Activated naive CD4-positive, alpha-beta T cell treated with anti-CD3 and anti-CD28 coated beads for 36 hours (primary cell): Measurements from ENCODE around the gene TM4SF20. TPM values are rescaled to one million over a fixed set of nuclear protein-coding genes. Genes with fewer than 3 reads are reported as not detected.
"Not testable (repeated sequence)": the region's sequence is repeated elsewhere in the genome, so short reads cannot be mapped to it uniquely, and the experiment has no call there.

ENCODE experiments used
- CTCF ChIA-PET: fragments of 350-600 bp; sonication (Branson Sonifier 250); formaldehyde crosslinking; loops from one replicate; lab custom pipeline; 2021; ENCODE audit warnings: antibody characterized with exemption; lab: Charles Lee
- DNase-seq: peaks from one replicate; pipeline ENCODE4 v3.0.0-alpha.2; 2020
- H3K27ac Mint-ChIP-seq: one replicate; pipeline ENCODE4 v1.8.0; 2021; ENCODE audit warnings: mild to moderate bottlenecking, mixed read lengths
- H3K27me3 Mint-ChIP-seq: one replicate; pipeline ENCODE4 v1.8.0; 2021; ENCODE audit warnings: low read depth, mixed read lengths
- H3K36me3 Mint-ChIP-seq: one replicate; pipeline ENCODE4 v1.8.0; 2021; ENCODE audit warnings: low read depth, mixed read lengths
- H3K4me1 Mint-ChIP-seq: one replicate; pipeline ENCODE4 v1.8.0; 2021; ENCODE audit warnings: low read depth, mixed read lengths
- H3K4me3 Mint-ChIP-seq: one replicate; pipeline ENCODE4 v1.8.0; 2021; ENCODE audit warnings: mild to moderate bottlenecking, moderate library complexity, mixed read lengths
- H3K9me3 Mint-ChIP-seq: one replicate; pipeline ENCODE4 v1.8.0; 2021; ENCODE audit warnings: mixed read lengths
- intact Hi-C: fragments of 100-400 bp; cut with micrococcal nuclease; formaldehyde crosslinking; loops from one replicate; pipeline ENCODE4 v1.15.1; 2023
- total RNA-seq, 2 experiments: library from RNA; stranded (reverse); gene quantifications; one replicate each; pipeline ENCODE4 v1.2.3, GENCODE V29; 2021

TM4SF20 gene
- total RNA-seq, 2 experiments from 2014 or later: not detected

DNA sequence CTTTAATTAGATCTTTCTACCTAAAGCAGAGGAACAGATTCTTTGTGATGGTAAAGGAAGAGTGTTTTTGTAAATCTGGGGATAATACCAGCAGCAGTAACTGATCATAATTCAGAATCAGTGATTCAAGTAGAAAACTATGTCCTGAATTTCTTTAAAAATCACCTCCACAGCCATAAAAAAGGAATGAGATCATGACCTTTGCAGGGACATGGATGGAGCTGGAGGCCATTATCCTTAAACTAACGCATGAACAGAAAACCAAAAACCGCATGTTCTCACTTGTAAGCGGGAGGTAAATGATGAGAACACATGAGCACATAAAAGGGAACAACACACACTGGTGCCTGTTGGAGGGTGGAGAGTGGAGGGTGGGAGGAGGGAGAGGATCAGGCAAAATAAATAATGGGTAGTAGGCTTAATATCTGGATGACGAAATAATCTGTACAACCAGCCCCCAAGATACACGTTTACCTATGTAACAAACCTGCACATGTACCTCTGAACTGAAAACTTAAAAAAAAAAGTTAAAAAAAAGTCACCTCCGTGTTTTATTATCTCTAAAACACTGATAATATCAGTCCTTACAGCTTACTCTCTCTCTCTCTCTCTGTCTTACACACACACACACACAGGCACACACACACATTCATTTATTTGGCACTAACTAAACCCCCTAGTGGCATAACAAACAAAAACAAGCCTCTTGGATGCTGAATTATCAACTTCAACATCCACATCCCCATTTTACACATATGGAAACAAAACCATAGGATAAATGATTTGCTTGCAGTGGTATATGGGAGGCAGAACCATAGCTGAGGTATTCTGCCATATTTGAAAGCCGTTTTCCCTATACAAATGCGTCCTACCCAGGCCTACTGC lies 1.4 kb downstream of the TM4SF20 start:
- peaks cover 3% of the 10 kb centered on the region for H3K36me3 Mint-ChIP-seq
- no peak overlapping the region for H3K4me3 Mint-ChIP-seq
- H3K27me3 Mint-ChIP-seq: no peaks in the 10 kb centered on the region
- H3K9me3 Mint-ChIP-seq: peaks cover 10% of the 10 kb centered on the region
- H3K27ac Mint-ChIP-seq: no peak overlapping the region
- intact Hi-C loops: no loop called here
- CTCF ChIA-PET: interaction anchor here (0.6 to 1.8 kb wide), 6 partner anchors 9 to 388 kb away, joined by 3 to 8 read pairs (median 4); no protein-coding TSS in a partner anchor
- no peak for DNase-seq
- H3K4me1 Mint-ChIP-seq: peaks cover 21% of the 10 kb centered on the region

DNA sequence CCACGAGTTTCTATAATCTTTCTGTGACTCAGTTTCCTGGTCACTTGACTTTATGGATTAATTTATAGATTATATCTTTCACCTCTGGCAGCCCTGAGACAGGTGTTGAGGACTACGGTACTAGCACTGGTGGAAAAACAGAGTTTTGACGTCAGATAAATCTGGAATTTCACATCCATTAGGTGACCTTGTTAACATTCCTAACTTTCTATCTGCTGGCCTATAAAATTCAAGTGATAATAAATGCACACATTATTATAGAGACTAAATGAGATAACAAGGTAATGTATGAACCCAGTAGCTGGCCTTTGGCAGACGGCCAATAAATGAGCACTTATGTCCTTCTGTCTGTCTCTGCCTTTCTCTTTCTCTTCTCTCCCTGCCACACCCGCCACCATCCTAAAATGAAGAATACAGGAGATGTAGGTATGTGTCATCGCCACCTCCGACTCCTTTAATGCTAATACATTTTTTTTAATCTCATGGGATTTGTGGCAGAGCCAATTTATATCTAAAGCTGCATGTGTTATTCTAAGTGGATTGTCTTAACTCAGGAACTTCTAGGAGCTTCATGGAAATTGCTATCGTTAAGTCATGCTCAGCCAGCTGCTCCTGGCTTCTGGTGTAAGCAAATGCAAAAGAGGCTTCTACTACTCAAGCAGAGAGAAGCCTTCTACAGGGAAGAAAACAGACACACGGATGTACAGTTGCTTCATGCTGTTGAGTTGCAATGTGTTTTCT lies 2.3 kb downstream of the TM4SF20 start:
- Mint-ChIP-seq H3K27me3 (no peaks in the 10 kb centered on the region), H3K4me1 (peaks cover 12% of the 10 kb centered on the region), H3K36me3 (no peaks in the 10 kb centered on the region), H3K4me3 (no peak overlapping the region), H3K27ac (no peak overlapping the region), H3K9me3 (peaks cover 4% of the 10 kb centered on the region)
- intact Hi-C loops: loop anchor here (1.0 kb wide), 1 partner anchor 16 kb away; no protein-coding TSS in a partner anchor
- no peak for DNase-seq
- CTCF ChIA-PET: interaction anchor here (0.8 to 1.8 kb wide), 2 partner anchors 10 to 47 kb away, joined by 4 to 8 read pairs; no protein-coding TSS in a partner anchor

DNA sequence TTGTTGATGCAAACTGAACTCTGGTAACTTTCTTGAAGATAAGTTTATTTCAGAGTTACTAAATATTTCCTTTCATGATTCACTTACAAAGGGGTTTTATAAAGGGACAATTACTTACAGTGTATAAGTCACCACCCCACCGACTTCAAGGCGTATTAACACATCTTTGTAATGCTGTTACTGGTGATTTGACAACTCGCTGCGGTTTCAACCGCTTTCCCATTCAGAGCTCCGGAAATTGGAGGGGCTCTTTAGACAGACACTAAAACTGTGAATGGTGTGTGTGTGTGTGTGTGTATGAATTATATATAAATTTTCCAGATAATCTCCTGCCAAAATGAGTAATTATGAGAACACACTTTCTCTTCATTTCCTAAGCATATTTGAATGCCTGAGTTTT lies 4.9 kb downstream of the TM4SF20 start:
- peak; percentile 76 for DNase-seq
- Mint-ChIP-seq H3K27ac (peak overlapping the region; percentile 73), H3K27me3 (no peaks in the 10 kb centered on the region), H3K9me3 (no peaks in the 10 kb centered on the region), H3K36me3 (no peaks in the 10 kb centered on the region), H3K4me3 (no peak overlapping the region), H3K4me1 (peaks cover 19% of the 10 kb centered on the region)
- intact Hi-C loops: loop anchor here (1.0 to 5.0 kb wide), 6 partner anchors 8 to 542 kb away; partner anchors contain the start of gene MFF
- CTCF ChIA-PET: interaction anchor here (0.8 kb wide), 1 partner anchor 303 kb away, joined by 3 read pairs; no protein-coding TSS in a partner anchor

DNA sequence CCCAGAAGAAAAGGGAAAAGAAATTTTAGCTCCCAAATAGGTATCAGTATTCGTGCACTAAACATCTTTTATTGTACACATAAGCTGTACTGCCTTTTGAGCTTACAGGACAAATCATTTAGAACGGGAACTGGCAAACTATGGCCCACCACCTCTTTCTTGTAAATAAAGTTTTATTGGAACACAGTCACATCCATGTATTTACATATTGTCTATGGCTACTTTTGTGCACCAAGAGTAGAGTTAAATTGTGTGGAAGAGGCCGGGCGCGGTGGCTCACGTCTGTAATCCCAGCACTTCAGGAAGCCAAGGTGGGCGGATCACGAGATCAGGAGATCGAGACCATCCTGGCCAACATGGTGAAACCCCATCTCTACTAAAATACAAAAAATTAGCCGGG lies 5.7 kb downstream of the TM4SF20 start:
- Mint-ChIP-seq H3K27ac (peak overlapping the region; percentile 25), H3K4me3 (no peak overlapping the region), H3K4me1 (peaks cover 22% of the 10 kb centered on the region), H3K27me3 (no peaks in the 10 kb centered on the region), H3K9me3 (no peaks in the 10 kb centered on the region), H3K36me3 (no peaks in the 10 kb centered on the region)
- DNase-seq: no peak
- intact Hi-C loops: loop anchor here (2.0 to 5.0 kb wide), 2 partner anchors 445 to 541 kb away; no protein-coding TSS in a partner anchor
- CTCF ChIA-PET: interaction anchor here (1.8 kb wide), 1 partner anchor 9 kb away, joined by 5 read pairs; no protein-coding TSS in a partner anchor

DNA sequence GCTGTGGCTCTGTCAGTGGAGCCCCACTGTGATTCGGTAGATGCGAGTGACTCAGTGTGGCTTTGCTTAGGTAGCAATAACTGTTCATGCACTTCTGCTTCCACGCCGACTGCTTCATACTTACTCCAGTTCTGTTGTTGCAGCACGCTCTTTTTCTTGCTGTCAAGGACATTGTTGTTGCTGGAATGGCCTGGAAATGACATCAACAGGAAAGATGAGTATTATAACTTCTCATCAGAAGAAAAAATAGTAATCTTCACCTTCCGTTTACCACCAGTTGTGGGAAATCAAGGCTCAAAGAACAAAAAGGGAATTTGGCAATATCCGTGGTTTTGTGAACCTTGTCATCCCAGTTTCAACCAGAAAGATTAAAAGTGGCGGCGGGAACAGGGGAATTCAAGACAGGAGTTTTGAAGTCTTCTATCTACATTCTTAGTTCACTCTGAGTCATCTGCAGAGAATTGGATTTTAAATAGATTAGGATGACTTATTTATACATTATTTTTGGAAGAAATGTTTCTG lies 8.3 kb downstream of the TM4SF20 start:
- CTCF ChIA-PET: no interaction called here
- DNase-seq: peak; percentile 44
- Mint-ChIP-seq H3K27me3 (no peaks in the 10 kb centered on the region), H3K36me3 (no peaks in the 10 kb centered on the region), H3K4me1 (peaks cover 25% of the 10 kb centered on the region), H3K27ac (peak overlapping the region; percentile 22), H3K9me3 (no peaks in the 10 kb centered on the region), H3K4me3 (no peak overlapping the region)
- intact Hi-C loops: loop anchor here (5.0 kb wide), 1 partner anchor 539 kb away; no protein-coding TSS in a partner anchor

DNA sequence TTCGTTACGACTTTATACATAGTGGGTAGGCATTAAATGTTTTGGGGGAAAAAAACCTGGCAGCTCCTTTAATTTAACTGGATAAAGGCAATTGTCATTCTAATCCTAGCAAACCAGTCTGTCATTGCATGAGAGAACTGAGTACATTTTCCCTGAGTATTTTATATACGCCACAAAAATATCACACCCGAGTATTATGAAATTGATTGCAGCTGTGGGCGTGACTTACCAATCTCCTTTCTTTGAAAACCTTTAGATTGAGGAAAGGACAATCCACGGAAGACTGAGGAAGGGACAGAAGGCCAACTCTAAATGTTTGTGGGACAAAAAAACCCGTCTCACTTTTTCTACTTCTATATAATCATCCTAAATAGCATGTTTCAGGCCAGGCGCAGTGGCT lies 9.0 kb downstream of the TM4SF20 start:
- intact Hi-C loops: loop anchor here (5.0 kb wide), 1 partner anchor 538 kb away; no protein-coding TSS in a partner anchor
- no peak overlapping the region for H3K4me3 Mint-ChIP-seq
- no peaks in the 10 kb centered on the region for H3K36me3 Mint-ChIP-seq
- H3K9me3 Mint-ChIP-seq: no peaks in the 10 kb centered on the region
- DNase-seq: no peak
- H3K27ac Mint-ChIP-seq: peak overlapping the region; percentile 22
- H3K4me1 Mint-ChIP-seq: peaks cover 25% of the 10 kb centered on the region
- CTCF ChIA-PET: no interaction called here
- no peaks in the 10 kb centered on the region for H3K27me3 Mint-ChIP-seq

DNA sequence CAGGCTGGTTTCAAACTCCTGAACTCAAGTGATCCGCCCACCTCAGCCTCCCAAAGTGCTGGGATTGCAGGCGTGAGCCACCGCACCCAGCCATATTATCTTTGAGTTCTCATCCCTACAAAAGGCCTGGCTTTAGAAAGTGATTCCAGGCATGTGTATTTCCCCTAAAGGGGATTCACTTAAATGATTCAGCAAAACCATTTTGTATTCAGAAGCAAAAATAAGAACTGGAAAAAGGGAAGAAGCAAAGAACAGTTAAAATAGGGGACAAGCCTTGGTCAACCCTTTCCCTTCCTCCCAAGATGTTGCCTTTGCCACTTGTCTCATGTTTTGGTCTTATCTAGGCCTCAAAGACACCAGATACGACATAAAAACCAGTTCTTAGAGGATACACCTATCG lies 10.5 kb downstream of the TM4SF20 start:
- Mint-ChIP-seq H3K4me3 (no peak overlapping the region), H3K9me3 (no peaks in the 10 kb centered on the region), H3K36me3 (no peaks in the 10 kb centered on the region), H3K27ac (no peak overlapping the region), H3K27me3 (no peaks in the 10 kb centered on the region), H3K4me1 (peaks cover 22% of the 10 kb centered on the region)
- intact Hi-C loops: no loop called here
- DNase-seq: no peak
- CTCF ChIA-PET: no interaction called here

DNA sequence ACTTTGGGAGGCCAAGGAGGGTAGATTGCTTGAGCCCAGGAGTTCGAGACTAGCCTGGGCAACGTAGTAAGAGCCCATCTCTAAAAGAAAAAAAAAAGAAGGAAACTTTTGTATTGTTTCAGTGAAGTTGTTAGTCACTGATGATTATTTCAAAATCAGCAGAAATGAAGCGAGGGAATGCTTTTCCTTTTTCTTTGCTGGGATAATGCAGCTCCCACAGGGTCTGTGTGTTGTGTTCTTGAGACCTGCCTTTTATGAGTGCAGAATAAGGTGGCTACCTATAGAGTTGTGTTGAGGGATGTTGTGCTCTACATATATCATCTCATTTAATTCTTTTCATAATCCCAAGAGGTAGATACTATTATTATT lies 11.7 kb downstream of the TM4SF20 start:
- CTCF ChIA-PET: interaction anchor here (0.6 kb wide), 1 partner anchor 57 kb away, joined by 3 read pairs; no protein-coding TSS in a partner anchor
- H3K9me3 Mint-ChIP-seq: no peaks in the 10 kb centered on the region

DNA sequence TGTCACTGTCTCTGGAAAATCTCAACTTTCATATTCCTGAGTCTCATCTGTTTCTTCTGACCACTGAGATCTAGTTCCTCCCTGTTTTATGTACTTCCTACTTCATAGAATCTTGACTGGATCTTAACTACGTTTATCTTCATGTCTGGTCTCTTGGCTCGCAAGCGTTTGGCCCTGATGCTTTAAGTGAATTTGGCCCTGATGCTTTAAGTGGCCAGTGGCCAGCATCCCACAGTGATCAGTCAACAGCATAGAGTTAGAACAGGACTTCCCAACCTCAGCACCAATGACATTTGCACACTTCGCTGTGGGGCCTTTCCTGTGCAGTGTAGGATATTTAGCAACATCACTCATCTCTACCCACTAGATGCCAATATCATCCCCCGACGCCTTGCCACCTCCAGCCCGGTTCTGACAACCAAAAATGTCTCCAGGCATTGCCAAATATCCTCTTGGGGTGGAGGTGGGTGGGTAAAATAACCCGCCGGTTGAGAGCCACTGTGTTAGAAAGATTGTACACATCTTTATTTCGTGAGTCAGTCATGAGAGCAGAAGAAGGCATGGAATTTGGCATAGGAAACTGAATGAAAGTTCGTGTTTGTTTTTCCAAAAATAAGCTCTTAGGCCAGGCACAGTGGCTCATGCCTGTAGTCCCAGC lies 12.2 kb downstream of the TM4SF20 start:
- Mint-ChIP-seq H3K36me3 (no peaks in the 10 kb centered on the region), H3K4me1 (peaks cover 20% of the 10 kb centered on the region), H3K9me3 (no peaks in the 10 kb centered on the region), H3K27me3 (no peaks in the 10 kb centered on the region), H3K4me3 (no peak overlapping the region), H3K27ac (no peak overlapping the region)
- intact Hi-C loops: no loop called here
- CTCF ChIA-PET: no interaction called here
- no peak for DNase-seq

More for the DNA sequence above, 11.7 kb downstream of the TM4SF20 start:
- Mint-ChIP-seq H3K4me3 (no peak overlapping the region), H3K36me3 (no peaks in the 10 kb centered on the region), H3K4me1 (peaks cover 20% of the 10 kb centered on the region), H3K27me3 (no peaks in the 10 kb centered on the region), H3K27ac (no peak overlapping the region)
- no peak for DNase-seq
- intact Hi-C loops: no loop called here

DNA sequence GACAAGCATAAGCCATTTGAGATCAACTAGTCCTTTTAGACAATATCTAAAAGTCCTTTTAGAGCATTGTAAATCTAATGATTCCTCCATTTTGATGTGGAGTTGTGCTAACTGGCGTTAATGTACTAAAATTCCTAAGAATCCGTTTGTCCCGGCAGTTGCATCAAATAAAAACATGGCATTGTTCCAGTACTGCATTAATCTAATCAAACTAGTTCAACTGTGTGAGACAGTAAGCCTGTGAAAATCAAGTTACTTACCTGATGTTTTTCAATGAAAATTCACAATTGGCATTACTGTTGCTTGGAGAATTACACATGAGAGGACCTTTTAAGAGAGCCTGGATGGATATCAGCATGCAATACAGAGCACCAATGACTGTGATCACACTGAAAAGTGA lies 13.3 kb downstream of the TM4SF20 start:
- Mint-ChIP-seq H3K9me3 (no peaks in the 10 kb centered on the region), H3K36me3 (peaks cover under 1% of the 10 kb centered on the region), H3K27me3 (no peaks in the 10 kb centered on the region), H3K4me1 (peaks cover 11% of the 10 kb centered on the region), H3K4me3 (no peak overlapping the region), H3K27ac (no peak overlapping the region)
- no peak for DNase-seq
- intact Hi-C loops: no loop called here
- CTCF ChIA-PET: no interaction called here

DNA sequence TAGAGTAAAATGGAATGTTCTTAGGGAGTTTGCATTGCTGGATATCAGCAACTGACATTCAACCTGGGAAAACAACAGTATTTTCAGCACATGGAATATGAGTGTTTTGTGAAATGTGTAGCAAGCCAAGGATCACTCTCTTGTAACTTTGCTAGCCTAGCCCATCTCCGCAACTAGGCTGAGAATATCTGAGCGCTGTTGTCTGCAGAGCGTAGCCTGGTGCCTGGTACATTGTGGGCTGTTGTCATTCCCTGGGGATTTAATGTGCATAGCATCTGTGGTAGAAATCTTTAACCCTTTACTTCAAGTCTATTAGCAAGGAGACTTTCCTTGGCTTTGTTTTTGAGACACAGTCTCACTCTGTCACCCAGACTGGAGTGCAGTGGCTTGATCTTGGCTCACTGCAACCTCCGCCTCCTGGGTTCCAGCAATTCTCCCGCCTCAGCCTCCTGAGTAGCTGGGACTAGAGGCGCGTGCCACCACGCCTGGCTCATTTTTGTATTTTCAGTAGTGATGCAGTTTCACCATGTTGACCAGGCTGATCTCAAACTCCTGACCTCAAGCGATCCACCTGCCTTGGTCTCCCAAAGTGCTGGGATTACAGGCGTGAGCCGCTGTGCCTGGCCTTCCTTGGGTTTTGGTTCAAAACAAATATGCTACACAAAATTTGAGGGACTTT lies 14.4 kb downstream of the TM4SF20 start:
- intact Hi-C loops, H3K27ac Mint-ChIP-seq, H3K36me3 Mint-ChIP-seq, H3K4me3 Mint-ChIP-seq, H3K4me1 Mint-ChIP-seq, CTCF ChIA-PET, H3K27me3 Mint-ChIP-seq, DNase-seq, H3K9me3 Mint-ChIP-seq: not testable (repeated sequence)
